ENCODE data around the gene THAP3.
A peak's percentile ranks its signal among the peaks of the same experiment; 100 is the strongest.

THAP3 gene, protein sequence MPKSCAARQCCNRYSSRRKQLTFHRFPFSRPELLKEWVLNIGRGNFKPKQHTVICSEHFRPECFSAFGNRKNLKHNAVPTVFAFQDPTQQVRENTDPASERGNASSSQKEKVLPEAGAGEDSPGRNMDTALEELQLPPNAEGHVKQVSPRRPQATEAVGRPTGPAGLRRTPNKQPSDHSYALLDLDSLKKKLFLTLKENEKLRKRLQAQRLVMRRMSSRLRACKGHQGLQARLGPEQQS

DNA sequence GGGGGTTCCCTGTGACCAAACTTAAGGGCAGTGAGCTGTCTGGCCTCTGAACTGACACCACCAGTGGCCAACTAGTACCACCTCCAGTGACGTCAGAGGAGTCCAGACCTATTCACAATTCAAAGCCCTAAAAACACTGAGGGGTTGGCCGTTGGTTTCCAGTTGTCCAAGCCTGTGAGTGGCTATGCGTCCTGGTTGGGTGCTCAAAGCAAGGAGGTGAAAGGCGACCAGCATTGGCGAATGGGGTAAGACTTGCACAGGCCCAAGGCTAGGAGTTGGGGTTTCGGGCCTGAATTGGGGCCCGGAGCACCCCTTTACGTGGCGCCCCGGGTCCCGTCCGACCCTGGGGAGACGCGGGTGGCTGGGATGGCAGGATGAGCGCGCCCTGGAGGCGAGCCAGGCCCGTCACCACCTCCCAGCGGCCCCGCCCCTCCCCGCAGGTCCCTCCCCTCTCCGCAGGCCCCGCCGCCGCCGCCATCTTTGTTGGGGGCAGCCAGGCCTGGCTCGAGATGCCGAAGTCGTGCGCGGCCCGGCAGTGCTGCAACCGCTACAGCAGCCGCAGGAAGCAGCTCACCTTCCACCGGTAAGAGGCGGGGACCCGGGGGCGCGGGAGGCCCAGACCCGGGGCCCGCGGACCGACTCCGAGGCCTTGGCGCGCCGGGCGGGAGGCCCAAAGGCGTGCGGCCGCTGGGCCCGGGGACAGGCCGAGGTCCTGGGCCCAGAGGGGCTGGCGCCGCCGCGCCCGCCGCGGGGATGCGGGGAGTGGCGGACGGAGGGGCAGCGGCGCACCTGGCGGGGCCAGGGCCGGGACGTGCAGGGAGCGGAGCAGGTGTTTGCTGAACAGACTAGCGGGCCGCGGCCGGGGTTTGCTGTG, at the start of gene THAP3:
TSS of gene THAP3 (plus strand) at position 159 of the 874 bp plus-strand sequence. CDS start at position 510, 351 bp downstream.
- TF ChIP-seq, protein P1, sequence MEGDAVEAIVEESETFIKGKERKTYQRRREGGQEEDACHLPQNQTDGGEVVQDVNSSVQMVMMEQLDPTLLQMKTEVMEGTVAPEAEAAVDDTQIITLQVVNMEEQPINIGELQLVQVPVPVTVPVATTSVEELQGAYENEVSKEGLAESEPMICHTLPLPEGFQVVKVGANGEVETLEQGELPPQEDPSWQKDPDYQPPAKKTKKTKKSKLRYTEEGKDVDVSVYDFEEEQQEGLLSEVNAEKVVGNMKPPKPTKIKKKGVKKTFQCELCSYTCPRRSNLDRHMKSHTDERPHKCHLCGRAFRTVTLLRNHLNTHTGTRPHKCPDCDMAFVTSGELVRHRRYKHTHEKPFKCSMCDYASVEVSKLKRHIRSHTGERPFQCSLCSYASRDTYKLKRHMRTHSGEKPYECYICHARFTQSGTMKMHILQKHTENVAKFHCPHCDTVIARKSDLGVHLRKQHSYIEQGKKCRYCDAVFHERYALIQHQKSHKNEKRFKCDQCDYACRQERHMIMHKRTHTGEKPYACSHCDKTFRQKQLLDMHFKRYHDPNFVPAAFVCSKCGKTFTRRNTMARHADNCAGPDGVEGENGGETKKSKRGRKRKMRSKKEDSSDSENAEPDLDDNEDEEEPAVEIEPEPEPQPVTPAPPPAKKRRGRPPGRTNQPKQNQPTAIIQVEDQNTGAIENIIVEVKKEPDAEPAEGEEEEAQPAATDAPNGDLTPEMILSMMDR (IDR thresholded peaks at IDR 0.05; ENCODE audit: borderline replicate concordance, insufficient read depth, low read depth, low read length) = peak; percentile 32; the same call in 1 of the 2 replicates
- H3K4me3 ChIP-seq (ENCODE audit: low read depth, low read length) = peak within 1 kb of the TSS; percentile 73

DNA sequence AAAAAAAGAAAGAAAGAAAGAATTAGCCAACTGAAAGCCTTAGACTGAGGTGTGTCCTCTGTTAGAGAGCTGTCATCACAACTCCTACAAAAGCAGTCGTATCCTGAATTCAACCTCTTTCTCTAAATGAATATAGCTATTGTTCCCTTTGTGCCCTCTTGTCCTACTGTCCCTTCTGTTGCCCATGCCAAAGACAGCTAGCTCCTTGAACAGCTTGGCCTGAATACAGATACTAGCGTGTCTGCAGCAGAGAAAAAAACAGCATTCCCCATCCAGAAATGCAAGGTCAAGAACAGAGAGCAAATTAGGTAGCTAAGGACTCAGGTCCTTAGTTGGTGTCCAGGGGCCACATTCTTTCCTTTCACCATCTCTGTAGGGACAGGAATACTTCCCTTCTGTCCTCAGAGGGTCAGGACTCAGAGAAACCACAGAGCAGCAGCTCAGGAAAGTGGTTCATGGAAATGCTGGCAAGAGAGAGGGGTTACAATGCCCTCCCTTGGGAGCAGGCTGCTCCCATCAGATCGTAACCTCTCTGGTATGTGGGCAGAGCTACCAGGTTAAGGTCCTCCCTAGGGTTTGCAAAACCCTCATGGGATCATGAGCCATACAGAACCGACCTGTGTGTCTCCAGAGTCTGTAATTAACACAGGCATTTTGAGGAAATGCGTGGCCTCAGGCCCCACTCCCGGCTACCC, 46.7 kb upstream of the THAP3 start:
- TF ChIP-seq, protein P1 (IDR thresholded peaks at IDR 0.05; ENCODE audit: borderline replicate concordance, insufficient read depth, low read depth, low read length) = no peak

DNA sequence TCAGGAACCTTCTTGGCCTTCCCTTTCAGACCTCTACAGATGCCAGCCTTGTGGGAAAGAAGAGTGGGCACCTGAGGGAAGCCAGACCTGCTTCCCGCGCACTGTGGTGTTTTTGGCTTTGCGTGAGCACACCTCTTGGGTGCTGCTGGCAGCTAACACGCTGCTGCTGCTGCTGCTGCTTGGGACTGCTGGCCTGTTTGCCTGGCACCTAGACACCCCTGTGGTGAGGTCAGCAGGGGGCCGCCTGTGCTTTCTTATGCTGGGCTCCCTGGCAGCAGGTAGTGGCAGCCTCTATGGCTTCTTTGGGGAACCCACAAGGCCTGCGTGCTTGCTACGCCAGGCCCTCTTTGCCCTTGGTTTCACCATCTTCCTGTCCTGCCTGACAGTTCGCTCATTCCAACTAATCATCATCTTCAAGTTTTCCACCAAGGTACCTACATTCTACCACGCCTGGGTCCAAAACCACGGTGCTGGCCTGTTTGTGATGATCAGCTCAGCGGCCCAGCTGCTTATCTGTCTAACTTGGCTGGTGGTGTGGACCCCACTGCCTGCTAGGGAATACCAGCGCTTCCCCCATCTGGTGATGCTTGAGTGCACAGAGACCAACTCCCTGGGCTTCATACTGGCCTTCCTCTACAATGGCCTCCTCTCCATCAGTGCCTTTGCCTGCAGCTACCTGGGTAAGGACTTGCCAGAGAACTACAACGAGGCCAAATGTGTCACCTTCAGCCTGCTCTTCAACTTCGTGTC, 45.9 kb upstream of the THAP3 start:
- no peak overlapping the region for H3K4me3 ChIP-seq (ENCODE audit: low read depth, low read length)

More for the DNA sequence above, 46.7 kb upstream of the THAP3 start:
- no peak overlapping the region for H3K4me3 ChIP-seq (ENCODE audit: low read depth, low read length)

DNA sequence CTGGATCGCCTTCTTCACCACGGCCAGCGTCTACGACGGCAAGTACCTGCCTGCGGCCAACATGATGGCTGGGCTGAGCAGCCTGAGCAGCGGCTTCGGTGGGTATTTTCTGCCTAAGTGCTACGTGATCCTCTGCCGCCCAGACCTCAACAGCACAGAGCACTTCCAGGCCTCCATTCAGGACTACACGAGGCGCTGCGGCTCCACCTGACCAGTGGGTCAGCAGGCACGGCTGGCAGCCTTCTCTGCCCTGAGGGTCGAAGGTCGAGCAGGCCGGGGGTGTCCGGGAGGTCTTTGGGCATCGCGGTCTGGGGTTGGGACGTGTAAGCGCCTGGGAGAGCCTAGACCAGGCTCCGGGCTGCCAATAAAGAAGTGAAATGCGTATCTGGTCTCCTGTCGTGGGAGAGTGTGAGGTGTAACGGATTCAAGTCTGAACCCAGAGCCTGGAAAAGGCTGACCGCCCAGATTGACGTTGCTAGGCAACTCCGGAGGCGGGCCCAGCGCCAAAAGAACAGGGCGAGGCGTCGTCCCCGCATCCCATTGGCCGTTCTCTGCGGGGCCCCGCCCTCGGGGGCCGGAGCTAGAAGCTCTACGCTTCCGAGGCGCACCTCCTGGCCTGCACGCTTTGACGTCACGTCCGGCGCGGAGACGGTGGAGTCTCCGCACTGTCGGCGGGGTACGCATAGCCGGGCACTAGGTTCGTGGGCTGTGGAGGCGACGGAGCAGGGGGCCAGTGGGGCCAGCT, 45.1 kb upstream of the THAP3 start, which contains the start of gene ZBTB48:
TSS of gene ZBTB48 (plus strand) at position 621 of the 745 bp plus-strand sequence. CDS start 616 bp downstream, outside the sequence.
- TF ChIP-seq, protein P1 (IDR thresholded peaks at IDR 0.05; ENCODE audit: borderline replicate concordance, insufficient read depth, low read depth, low read length) = no peak
- peak within 1 kb of the TSS; percentile 96 for H3K4me3 ChIP-seq (ENCODE audit: low read depth, low read length)

More for the DNA sequence above, 45.9 kb upstream of the THAP3 start:
- TF ChIP-seq, protein P1 (IDR thresholded peaks at IDR 0.05; ENCODE audit: borderline replicate concordance, insufficient read depth, low read depth, low read length) = no peak

DNA sequence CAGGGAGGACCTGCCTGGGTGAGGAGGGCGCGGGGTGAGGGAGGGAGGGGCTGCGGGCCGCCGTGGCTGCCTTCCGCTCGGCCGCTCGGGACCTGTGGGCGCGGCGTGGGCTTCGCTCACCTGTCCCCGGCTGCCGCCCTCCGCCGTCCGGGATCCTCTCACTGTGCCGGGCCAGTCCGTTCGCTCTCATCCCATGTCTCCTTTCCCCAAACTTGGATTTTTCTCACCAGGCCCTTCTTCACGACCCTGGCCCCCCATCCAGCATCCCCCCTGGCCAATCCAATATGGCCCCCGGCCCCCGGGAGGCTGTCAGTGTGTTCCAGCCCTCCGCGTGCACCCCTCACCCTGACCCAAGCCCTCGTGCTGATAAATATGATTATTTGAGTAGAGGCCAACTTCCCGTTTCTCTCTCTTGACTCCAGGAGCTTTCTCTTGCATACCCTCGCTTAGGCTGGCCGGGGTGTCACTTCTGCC, 44.5 kb upstream of the THAP3 start:
- TF ChIP-seq, protein P1 (IDR thresholded peaks at IDR 0.05; ENCODE audit: borderline replicate concordance, insufficient read depth, low read depth, low read length) = no peak
- peak overlapping the region; percentile 96 for H3K4me3 ChIP-seq (ENCODE audit: low read depth, low read length)
